Brain microvascular endothelial cell (primary cell): ENCODE results near the gene LAMB4.

Source experiments
- DNase-seq: peaks from one replicate; pipeline ENCODE4 v3.0.0-alpha.2; 2020
- H3K27ac ChIP-seq: fragments of 250-450 bp; sonication (Bioruptor Pico); 2 replicates; pipeline ENCODE4 v1.5.1; 2020; ENCODE audit warnings: mild to moderate bottlenecking, moderate library complexity
- H3K27me3 ChIP-seq: fragments of 250-450 bp; sonication (Bioruptor Pico); replicated peaks from 2 replicates; pipeline ENCODE4 v1.5.1; 2020; ENCODE audit warnings: mild to moderate bottlenecking
- H3K36me3 ChIP-seq: fragments of 250-450 bp; sonication (Bioruptor Pico); replicated peaks from 2 replicates; pipeline ENCODE4 v1.5.1; 2020; ENCODE audit warnings: mild to moderate bottlenecking
- H3K4me3 ChIP-seq: 2 replicates; pipeline ENCODE4 v1.5.1; 2011; ENCODE audit warnings: low read depth, mild to moderate bottlenecking, control low read depth, low read length, moderate library complexity
- in situ Hi-C: cut with HindIII; loops from 2 replicates; pipeline ENCODE4 v1.10.0; 2017; ENCODE audit warnings: low sequenced_read_pairs, low pct_ligation_motif_present
- TF ChIP-seq, protein P1 (sequence below): IDR thresholded peaks from 2 replicates; pipeline ENCODE4 v1.5.1; 2011; ENCODE audit warnings: low read depth, mild to moderate bottlenecking, moderate library complexity, low read length, control low read depth, inconsistent platforms; ENCODE audit errors: missing control alignments

Gene LAMB4

DNA sequence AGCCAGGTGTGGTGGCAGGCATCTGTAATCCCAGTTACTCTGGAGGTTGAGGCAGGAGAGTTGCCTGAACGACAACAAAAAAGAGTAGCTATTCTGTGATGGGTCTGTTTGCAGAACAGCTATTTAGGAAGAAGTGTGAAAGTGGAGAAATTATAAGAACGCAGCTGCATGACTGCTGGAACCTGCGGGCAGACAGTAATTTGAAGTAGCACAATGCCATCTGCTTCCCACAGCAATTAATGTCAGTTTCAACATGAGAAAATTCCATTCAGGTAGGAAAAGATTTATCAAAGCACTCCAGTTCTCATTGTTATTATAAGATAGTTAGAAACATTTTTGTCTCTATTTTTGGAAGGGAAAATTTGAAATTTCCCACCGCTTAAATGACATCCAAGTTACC, 148.7 kb downstream of the LAMB4 start:
- in situ Hi-C loops: no loop called here
- H3K4me3 ChIP-seq: no peak overlapping the region
- H3K36me3 ChIP-seq: peaks cover 93% of the 10 kb centered on the region
- no peaks in the 10 kb centered on the region for H3K27me3 ChIP-seq
- TF ChIP-seq, protein P1, sequence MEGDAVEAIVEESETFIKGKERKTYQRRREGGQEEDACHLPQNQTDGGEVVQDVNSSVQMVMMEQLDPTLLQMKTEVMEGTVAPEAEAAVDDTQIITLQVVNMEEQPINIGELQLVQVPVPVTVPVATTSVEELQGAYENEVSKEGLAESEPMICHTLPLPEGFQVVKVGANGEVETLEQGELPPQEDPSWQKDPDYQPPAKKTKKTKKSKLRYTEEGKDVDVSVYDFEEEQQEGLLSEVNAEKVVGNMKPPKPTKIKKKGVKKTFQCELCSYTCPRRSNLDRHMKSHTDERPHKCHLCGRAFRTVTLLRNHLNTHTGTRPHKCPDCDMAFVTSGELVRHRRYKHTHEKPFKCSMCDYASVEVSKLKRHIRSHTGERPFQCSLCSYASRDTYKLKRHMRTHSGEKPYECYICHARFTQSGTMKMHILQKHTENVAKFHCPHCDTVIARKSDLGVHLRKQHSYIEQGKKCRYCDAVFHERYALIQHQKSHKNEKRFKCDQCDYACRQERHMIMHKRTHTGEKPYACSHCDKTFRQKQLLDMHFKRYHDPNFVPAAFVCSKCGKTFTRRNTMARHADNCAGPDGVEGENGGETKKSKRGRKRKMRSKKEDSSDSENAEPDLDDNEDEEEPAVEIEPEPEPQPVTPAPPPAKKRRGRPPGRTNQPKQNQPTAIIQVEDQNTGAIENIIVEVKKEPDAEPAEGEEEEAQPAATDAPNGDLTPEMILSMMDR: no peak
- no peak for DNase-seq
- H3K27ac ChIP-seq: no peak overlapping the region

DNA sequence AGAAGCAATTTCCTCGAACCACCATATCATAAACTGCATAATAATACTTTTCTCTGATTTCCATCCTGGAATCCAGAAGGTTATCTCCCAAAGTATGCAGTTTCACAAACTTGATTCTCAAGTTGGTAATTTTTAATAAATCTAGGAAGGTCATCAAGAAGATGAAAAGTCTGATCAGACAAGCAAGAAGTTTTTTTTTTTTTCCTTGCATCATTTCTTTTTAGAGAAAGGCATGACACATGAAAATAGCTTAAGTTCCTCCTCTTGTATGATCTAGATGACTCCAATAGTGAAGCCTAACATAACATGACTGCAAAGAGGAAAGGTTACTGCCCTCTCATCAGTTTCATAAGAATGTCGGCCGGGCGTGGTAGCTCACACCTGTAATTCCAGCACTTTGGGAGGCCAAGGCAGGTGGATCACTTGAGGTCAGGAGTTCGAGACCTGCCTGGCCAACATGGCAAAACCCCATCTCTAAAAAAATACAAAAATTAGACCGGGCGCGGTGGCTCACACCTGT, 149.4 kb downstream of the LAMB4 start:
- DNase-seq: no peak
- Histone ChIP-seq H3K27me3 (no peaks in the 10 kb centered on the region), H3K27ac (no peak overlapping the region), H3K36me3 (peaks cover 93% of the 10 kb centered on the region), H3K4me3 (no peak overlapping the region)
- in situ Hi-C loops: no loop called here
- TF ChIP-seq, protein P1: no peak

DNA sequence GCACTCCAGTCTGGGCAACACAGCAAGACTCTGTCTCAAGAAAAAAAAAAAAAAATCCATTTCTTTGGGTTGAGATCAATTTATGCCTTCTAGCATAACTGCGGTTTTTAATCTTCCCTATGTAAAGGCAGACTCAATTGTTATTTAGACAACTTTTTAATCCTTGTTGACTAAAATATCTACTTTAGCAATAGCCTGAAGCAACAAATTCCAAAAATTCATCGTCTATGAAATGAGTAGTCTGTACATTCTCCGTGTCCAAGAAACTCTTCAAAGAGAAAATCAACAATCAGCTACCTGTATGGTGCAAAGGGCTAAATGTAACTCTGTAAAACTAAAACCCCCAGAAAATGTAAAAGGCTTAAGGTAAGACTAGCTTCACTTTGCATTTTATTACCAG, 150.0 kb downstream of the LAMB4 start:
- H3K4me3 ChIP-seq: no peak overlapping the region
- TF ChIP-seq, protein P1: no peak
- H3K27me3 ChIP-seq: no peaks in the 10 kb centered on the region
- H3K27ac ChIP-seq: no peak overlapping the region
- in situ Hi-C loops: no loop called here
- peaks cover 93% of the 10 kb centered on the region for H3K36me3 ChIP-seq
- DNase-seq: no peak

DNA sequence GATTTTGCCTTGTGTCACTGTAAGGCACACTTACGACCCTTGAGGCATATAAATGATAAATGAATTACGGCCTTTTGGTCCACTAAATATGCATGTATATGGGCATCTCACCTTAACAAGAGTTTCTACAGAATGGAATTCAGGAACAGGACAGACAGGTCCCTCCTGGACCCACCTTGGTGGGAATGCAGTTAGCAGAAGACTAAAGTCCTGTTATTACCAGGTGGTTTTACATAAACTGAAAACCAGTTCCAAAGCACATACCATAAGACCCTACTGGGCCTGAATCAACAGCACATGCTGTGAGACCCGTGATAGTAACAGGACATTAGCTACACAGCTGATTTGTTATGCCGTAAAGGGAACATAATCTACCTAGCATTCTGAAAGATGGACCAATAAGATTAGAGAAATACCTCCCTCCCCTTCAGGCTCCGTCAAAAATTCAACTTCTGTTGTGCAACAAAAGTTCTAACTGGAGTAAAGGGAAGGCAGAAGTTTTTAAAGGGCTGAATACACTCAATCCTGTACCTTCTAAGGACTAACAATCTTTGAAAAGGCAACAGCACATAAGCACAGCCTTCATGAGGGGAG, 151.2 kb downstream of the LAMB4 start:
- peaks cover 90% of the 10 kb centered on the region for H3K36me3 ChIP-seq
- TF ChIP-seq, protein P1: no peak
- no peak overlapping the region for H3K27ac ChIP-seq
- in situ Hi-C loops: no loop called here
- H3K4me3 ChIP-seq: no peak overlapping the region
- no peaks in the 10 kb centered on the region for H3K27me3 ChIP-seq
- DNase-seq: no peak

DNA sequence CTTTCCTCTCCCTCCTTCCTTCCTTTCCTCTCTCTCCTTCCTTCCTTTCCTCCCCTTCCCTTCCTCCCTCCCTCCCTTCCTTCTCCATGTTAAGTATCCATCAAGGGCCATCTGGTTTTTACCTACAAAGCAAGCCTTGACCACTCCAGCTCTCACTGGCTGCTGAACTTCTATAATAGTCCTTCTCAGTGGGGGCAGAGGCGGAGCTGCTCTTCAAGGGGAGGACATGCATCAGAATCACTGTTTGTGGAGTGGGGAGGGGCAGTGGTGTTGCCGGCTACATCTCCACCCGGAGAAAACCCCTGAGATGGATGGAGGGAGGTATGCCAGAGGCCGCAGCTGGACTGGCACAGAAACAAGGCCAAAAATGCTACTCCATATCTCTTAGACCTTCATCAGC, 153.1 kb downstream of the LAMB4 start:
- peaks cover 89% of the 10 kb centered on the region for H3K36me3 ChIP-seq
- DNase-seq: no peak
- no peaks in the 10 kb centered on the region for H3K27me3 ChIP-seq
- no peak overlapping the region for H3K27ac ChIP-seq
- in situ Hi-C loops: no loop called here
- H3K4me3 ChIP-seq: no peak overlapping the region
- TF ChIP-seq, protein P1: no peak

DNA sequence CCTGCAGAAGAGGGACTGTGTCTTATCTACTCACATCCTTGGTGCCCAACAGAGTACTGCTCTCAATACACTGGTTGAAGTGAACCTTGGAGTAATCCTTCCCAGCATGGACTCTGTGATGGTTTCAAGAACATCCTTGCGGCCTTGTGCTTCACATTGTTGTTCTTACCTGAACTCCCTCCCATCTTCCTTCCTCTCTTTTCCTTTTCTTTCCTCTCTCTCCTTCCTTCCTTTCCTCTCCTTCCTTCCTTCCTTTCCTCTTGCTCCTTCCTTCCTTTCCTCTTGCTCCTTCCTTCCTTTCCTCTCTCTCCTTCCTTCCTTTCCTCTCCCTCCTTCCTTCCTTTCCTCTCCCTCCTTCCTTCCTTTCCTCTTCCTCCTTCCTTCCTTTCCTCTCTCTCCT, 153.5 kb downstream of the LAMB4 start:
- Histone ChIP-seq H3K27me3 (no peaks in the 10 kb centered on the region), H3K36me3 (peaks cover 90% of the 10 kb centered on the region), H3K4me3 (no peak overlapping the region), H3K27ac (no peak overlapping the region)
- DNase-seq: no peak
- in situ Hi-C loops: no loop called here
- TF ChIP-seq, protein P1: no peak
